GM21360 (cell line): Measurements from ENCODE around the gene FTSJ1.
"Not testable (repeated sequence)": the region's sequence is repeated elsewhere in the genome, so short reads cannot be mapped to it uniquely, and the experiment has no call there.

Source experiments
- ATAC-seq: cut with Tn5 transposase; IDR thresholded peaks from one replicate; pipeline ENCODE4 v1.9.1; 2021; ENCODE audit warnings: mild to moderate bottlenecking, moderate library complexity; ENCODE audit not compliant: unreplicated experiment

The FTSJ1 gene

GRCh38 chrX:48520976-48521352 lies 45.0 kb downstream of the FTSJ1 start:
- ATAC-seq, result no peak

GRCh38 chrX:48521353-48522243 lies 45.6 kb downstream of the FTSJ1 start, which contains the start of gene EBP:
EBP (plus strand) TSS chrX:48521808; CDS start chrX:48523772, 1,964 bp downstream.
- ATAC-seq, result peak; percentile 92

- no peak for ATAC-seq
These were observed 46.3 kb downstream of the FTSJ1 start for GRCh38 chrX:48522291-48522690.

GRCh38 chrX:48523682-48524081 lies 47.7 kb downstream of the FTSJ1 start:
- no peak for ATAC-seq

- ATAC-seq, result not testable (repeated sequence)
These were observed 49.9 kb downstream of the FTSJ1 start for GRCh38 chrX:48525853-48526252.

GRCh38 chrX:48530736-48531135 lies 54.7 kb downstream of the FTSJ1 start:
- no peak for ATAC-seq

GRCh38 chrX:48531358-48531959 lies 55.5 kb downstream of the FTSJ1 start:
- no peak for ATAC-seq

GRCh38 chrX:48532161-48532560 lies 56.2 kb downstream of the FTSJ1 start:
- ATAC-seq, result no peak

GRCh38 chrX:48533165-48533564 lies 57.2 kb downstream of the FTSJ1 start:
- ATAC-seq, result no peak
